ENCODE data around the gene SDHB.

Gene SDHB

DNA sequence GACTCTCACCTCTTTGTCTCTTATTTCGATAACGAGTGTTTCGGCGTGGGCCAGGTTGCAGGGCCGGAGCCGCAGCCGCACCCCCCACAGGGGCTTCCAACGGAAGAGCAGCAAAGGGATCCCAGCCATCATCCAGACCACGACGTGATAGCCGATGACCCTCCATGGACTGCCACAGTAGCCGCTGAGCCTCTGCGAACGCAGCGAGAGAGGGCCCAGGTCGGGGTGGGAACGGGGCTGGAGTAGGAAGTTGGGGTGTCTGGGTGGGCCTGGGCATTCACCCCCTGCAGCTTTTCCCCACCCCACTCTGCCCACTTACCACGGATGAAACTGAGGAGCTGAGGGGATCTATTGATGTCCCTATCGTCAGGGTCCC is 48.5 kb downstream of the SDHB start:
- H3K36me3 Mint-ChIP-seq (ENCODE audit: low read depth) = peaks cover 52% of the 10 kb centered on the region
- no peak overlapping the region for H3K27ac Mint-ChIP-seq
- peaks cover 9% of the 10 kb centered on the region for H3K4me1 Mint-ChIP-seq (ENCODE audit: low read depth)
- no peak for DNase-seq
- no peaks in the 10 kb centered on the region for H3K9me3 Mint-ChIP-seq
- no peaks in the 10 kb centered on the region for H3K27me3 Mint-ChIP-seq
- no peak overlapping the region for H3K4me3 Mint-ChIP-seq

DNA sequence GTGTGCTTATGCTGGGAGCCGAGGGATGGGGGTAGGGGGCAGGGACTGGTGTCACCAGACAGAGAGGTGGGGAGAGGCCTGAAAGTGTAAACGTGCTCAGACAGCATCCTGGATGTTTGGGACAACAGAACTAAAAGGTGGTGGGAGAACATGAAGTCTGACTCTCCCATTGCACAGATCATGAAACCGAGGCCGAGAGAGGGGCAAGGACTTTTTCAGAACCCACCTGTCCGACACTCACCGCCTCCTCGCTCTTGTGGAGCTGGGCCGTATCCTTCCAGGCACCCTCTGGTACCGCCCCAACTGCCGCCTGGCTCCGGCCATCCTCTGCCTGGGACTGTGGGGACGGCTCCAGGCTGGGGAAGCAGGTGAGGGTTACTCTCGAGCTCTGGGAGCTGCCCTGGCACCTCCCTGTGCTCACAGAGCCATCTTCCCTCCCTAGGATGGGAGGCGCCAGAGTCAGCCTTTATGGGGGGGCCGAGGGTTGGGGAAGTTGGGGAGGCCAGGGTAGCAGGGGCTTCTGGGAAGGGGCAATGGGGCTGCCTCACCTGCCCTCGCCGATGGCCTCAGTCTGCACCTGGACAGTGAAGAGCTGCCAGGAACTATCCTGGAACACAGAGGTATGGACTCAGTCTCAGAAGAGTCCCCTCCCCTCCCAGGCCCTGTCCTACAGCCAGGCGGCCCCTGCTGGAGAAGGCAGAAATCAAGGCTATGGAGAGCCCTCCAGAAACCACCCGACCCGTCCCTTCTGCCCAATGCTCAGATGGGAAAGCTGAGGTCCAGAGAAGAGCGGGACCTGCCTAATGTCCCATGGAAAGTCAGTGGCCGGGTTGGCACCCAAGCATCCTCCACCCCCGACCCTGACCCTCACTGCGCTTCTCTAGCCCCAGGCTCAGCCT is 49.1 kb downstream of the SDHB start:
- no peaks in the 10 kb centered on the region for H3K9me3 Mint-ChIP-seq
- no peak overlapping the region for H3K4me3 Mint-ChIP-seq
- H3K27ac Mint-ChIP-seq = no peak overlapping the region
- no peak for DNase-seq
- peaks cover 4% of the 10 kb centered on the region for H3K4me1 Mint-ChIP-seq (ENCODE audit: low read depth)
- H3K27me3 Mint-ChIP-seq = no peaks in the 10 kb centered on the region
- peaks cover 54% of the 10 kb centered on the region for H3K36me3 Mint-ChIP-seq (ENCODE audit: low read depth)

DNA sequence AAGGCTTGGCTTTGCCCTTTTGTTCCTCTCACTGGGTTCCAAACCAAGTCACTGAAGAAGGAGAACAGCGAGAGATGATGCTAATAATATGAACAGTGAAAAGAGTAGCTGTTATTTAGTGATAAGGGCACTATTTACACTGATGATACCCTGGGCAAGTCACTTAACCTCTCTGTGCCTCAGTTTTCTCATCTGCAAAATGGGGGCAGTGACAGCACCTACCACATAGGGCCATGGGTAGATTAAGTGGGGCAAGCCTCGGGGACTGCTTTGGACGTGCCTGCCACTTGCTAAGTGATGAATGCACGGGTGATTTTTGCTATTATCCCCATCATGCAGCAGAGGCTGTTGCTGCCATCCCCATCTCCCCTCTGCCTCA is 51.3 kb downstream of the SDHB start:
- peaks cover 72% of the 10 kb centered on the region for H3K36me3 Mint-ChIP-seq (ENCODE audit: low read depth)
- no peaks in the 10 kb centered on the region for H3K4me1 Mint-ChIP-seq (ENCODE audit: low read depth)
- H3K27me3 Mint-ChIP-seq = no peaks in the 10 kb centered on the region

DNA sequence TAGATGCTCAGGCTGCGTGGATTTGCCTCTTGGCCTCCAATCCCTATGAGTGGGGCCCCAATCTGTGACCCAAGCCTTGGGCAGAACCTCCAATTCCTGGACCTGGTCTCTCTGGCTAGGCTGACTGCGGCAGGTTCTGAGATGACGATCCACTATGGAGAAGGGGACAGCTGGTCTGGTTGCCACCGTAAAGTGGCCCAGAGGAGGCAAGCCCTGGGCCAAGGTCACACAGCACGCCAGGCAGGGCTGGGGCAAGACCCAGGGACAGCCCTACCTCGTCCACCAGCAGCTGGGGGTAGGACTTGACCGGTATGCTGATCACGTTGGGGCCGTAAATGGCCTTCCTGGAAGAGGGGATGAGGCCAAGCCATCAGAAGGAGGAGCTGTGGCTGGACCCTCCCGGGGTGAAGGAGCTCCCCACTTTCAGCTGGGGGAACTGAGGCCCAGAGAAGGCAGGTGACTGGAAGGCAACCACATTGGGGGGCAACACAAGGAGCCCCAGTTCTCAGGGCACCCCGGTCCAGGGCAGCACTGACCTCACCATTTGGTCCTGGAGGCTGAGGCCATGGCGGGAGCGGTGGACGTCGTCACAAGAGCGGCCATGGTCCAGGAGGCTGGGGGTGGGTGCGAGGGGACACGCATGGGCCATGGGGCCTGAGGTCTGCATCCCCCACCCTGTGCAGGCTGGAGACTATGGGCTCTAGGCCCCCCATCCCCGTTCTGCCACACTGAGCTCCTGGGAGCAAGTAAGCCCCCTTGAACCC is 51.9 kb downstream of the SDHB start:
- DNase-seq = no peak
- H3K36me3 Mint-ChIP-seq (ENCODE audit: low read depth) = peaks cover 77% of the 10 kb centered on the region
- no peak overlapping the region for H3K27ac Mint-ChIP-seq
- no peaks in the 10 kb centered on the region for H3K4me1 Mint-ChIP-seq (ENCODE audit: low read depth)
- H3K4me3 Mint-ChIP-seq = no peak overlapping the region
- no peaks in the 10 kb centered on the region for H3K9me3 Mint-ChIP-seq
- no peaks in the 10 kb centered on the region for H3K27me3 Mint-ChIP-seq

More for the DNA sequence above, 51.3 kb downstream of the SDHB start:
- no peak overlapping the region for H3K4me3 Mint-ChIP-seq
- no peak overlapping the region for H3K27ac Mint-ChIP-seq
- DNase-seq = no peak
- no peaks in the 10 kb centered on the region for H3K9me3 Mint-ChIP-seq

DNA sequence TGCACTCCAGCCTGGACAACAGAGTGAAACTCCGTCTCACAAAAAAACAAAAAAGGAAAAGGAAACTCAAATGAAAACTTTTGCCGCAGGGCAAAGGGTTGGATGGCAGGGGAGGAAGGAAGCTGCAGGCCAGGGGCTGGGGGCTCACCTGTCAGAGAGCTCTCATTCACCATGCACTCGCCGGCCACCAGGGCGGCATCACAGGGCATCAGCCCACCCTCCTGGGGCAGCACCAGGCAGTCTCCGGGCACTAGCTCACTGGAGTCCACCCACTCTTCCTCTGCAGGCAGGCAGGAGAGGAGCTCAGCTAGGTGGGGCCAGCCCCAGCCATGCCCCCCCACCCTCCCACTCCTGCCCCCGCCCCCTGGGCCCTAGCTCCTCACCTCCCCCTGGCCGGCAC is 54.0 kb downstream of the SDHB start:
- H3K9me3 Mint-ChIP-seq = no peaks in the 10 kb centered on the region
- no peaks in the 10 kb centered on the region for H3K27me3 Mint-ChIP-seq
- H3K36me3 Mint-ChIP-seq (ENCODE audit: low read depth) = peaks cover 77% of the 10 kb centered on the region
- H3K4me1 Mint-ChIP-seq (ENCODE audit: low read depth) = no peaks in the 10 kb centered on the region
- H3K27ac Mint-ChIP-seq = no peak overlapping the region
- DNase-seq = no peak
- no peak overlapping the region for H3K4me3 Mint-ChIP-seq

DNA sequence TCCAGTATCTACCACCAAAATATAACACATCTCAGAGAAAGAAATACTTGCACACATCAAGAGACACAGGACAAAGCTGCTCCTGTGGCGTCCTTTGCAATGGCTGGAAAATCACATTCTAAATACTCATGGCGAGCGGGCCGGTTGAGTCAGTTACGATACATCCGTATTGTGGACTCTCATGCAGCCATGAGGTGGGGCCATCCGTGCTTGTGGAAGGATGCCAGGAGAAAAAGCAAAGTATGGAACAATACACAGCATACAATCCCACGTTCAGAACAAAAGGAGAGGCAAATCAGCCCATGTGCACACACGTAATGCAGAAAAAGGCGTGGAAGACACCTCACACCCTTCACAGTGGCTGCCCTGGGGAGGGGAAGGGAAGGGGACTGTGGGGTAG is 55.2 kb downstream of the SDHB start:
- Mint-ChIP-seq H3K9me3 (no peaks in the 10 kb centered on the region), H3K27me3 (no peaks in the 10 kb centered on the region), H3K27ac (no peak overlapping the region), H3K4me1 (ENCODE audit: low read depth) (no peaks in the 10 kb centered on the region), H3K4me3 (no peak overlapping the region), H3K36me3 (ENCODE audit: low read depth) (peaks cover 68% of the 10 kb centered on the region)
- no peak for DNase-seq

DNA sequence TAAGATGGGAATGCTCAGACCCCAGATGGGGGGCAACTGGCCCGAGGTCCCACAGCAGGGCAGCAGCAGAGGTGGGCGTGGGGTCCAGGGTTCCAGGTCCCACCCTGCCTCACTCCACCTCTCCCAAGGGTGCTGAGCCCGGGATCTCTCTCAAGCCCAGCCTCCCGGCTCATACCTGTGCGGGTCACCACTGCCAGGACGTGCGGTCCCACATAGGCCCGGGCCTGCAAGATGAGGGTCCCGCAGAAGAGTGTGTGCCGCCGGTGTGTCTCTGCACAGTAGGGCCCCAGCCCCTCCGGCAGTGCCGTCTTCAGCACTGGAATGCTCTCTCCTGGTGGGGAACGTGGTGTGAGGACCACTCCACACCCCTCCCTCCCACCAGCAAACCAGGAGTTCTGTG is 57.0 kb downstream of the SDHB start:
- Mint-ChIP-seq H3K27me3 (no peaks in the 10 kb centered on the region), H3K9me3 (no peaks in the 10 kb centered on the region), H3K4me1 (ENCODE audit: low read depth) (no peaks in the 10 kb centered on the region), H3K4me3 (no peak overlapping the region), H3K27ac (no peak overlapping the region), H3K36me3 (ENCODE audit: low read depth) (peaks cover 54% of the 10 kb centered on the region)
- no peak for DNase-seq

DNA sequence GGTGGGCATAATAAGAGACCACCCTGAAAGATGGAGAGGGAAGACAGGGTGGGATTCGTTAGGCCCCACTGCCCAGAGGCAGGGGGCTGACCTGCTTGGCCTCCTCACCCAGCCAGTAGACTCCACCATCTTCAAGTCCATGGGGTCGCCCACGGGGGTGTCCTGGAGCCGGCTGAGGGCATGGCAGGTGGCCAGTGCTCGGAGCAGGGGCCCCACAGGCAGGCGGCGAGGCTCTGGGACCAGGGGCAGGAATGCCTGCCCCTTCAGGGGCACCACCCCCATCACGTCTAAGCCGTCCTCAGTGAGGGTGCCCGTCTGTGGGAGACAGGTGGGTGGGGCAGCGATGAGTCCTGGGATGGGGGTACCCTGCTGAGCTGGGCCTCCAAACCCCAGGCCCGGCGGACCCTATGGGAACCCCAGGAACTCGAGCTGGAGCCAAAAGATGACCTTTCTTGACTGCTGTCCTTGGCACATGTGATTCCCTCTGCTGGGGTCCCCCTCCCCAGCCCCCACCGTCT is 60.3 kb downstream of the SDHB start:
- no peaks in the 10 kb centered on the region for H3K27me3 Mint-ChIP-seq
- DNase-seq = no peak
- no peak overlapping the region for H3K4me3 Mint-ChIP-seq
- H3K9me3 Mint-ChIP-seq = no peaks in the 10 kb centered on the region
- H3K36me3 Mint-ChIP-seq (ENCODE audit: low read depth) = peaks cover 47% of the 10 kb centered on the region
- no peak overlapping the region for H3K27ac Mint-ChIP-seq
- H3K4me1 Mint-ChIP-seq (ENCODE audit: low read depth) = no peaks in the 10 kb centered on the region

DNA sequence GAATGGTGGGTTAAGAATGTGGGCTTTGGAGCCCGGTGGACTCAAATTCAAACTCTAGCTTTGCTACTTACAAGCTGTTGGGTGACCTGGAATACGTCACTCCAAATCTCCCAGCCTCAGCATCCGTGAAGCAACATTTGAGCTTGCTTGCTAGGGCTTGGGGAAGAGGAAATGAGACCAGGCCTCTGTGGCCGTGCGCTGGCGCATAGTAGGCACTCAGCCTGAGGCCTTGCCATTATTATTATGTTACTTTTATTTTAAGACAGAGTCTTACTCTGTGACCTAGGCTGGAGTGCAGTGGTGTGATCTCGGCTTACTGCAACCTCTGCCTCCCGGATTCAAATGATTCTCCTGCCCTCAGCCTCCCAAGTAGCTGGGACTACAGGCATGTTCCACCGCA is 61.2 kb downstream of the SDHB start:
- no peak overlapping the region for H3K27ac Mint-ChIP-seq
- H3K27me3 Mint-ChIP-seq = no peaks in the 10 kb centered on the region
- H3K36me3 Mint-ChIP-seq (ENCODE audit: low read depth) = peaks cover 46% of the 10 kb centered on the region
- H3K4me1 Mint-ChIP-seq (ENCODE audit: low read depth) = no peaks in the 10 kb centered on the region
- DNase-seq = no peak
- H3K9me3 Mint-ChIP-seq = no peaks in the 10 kb centered on the region
- no peak overlapping the region for H3K4me3 Mint-ChIP-seq

DNA sequence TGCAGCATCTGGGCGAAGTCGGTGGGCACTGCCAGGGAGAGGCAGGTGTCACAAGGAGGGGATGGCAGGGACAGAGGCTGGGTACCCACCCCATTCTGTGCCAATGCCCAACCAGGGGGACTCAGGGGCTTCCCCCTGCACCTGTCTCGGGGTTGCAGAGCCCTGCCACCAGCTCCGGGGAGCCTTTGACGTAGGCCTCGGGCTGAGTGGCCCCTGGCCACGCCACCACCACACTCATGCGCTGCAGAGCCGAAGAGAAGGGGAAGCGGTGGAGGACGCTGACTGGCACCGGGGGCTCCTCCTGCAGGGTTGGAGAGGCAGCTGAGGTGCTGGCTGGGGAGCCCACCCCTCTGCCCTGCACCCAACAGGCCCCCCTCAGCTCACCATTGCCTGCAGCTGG is 61.7 kb downstream of the SDHB start:
- no peak overlapping the region for H3K4me3 Mint-ChIP-seq
- H3K4me1 Mint-ChIP-seq (ENCODE audit: low read depth) = no peaks in the 10 kb centered on the region
- DNase-seq = no peak
- peaks cover 49% of the 10 kb centered on the region for H3K36me3 Mint-ChIP-seq (ENCODE audit: low read depth)
- H3K9me3 Mint-ChIP-seq = no peaks in the 10 kb centered on the region
- no peaks in the 10 kb centered on the region for H3K27me3 Mint-ChIP-seq
- no peak overlapping the region for H3K27ac Mint-ChIP-seq

DNA sequence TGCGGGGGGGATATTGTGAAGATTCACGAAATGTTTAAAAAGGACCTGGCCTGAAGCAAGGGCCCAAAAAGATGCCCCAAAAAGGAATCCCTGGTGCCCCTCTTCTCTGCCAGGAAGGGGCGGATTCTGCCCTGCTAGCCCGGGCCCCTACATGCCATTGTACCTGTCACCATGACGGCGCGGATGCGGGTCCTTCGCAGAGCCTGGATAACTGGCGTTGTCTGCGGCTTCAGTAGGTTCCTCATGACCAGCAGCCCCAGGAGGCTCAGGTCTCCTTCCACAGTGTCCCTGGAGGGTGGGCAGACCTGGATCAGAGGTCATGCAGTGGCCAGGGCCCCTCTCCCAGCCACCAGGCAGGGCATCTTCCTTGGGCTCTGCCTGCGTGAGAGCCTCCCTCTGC is 62.3 kb downstream of the SDHB start:
- Mint-ChIP-seq H3K4me3 (no peak overlapping the region), H3K27me3 (no peaks in the 10 kb centered on the region), H3K9me3 (no peaks in the 10 kb centered on the region), H3K27ac (no peak overlapping the region), H3K4me1 (ENCODE audit: low read depth) (no peaks in the 10 kb centered on the region), H3K36me3 (ENCODE audit: low read depth) (peaks cover 49% of the 10 kb centered on the region)
- DNase-seq = no peak

DNA sequence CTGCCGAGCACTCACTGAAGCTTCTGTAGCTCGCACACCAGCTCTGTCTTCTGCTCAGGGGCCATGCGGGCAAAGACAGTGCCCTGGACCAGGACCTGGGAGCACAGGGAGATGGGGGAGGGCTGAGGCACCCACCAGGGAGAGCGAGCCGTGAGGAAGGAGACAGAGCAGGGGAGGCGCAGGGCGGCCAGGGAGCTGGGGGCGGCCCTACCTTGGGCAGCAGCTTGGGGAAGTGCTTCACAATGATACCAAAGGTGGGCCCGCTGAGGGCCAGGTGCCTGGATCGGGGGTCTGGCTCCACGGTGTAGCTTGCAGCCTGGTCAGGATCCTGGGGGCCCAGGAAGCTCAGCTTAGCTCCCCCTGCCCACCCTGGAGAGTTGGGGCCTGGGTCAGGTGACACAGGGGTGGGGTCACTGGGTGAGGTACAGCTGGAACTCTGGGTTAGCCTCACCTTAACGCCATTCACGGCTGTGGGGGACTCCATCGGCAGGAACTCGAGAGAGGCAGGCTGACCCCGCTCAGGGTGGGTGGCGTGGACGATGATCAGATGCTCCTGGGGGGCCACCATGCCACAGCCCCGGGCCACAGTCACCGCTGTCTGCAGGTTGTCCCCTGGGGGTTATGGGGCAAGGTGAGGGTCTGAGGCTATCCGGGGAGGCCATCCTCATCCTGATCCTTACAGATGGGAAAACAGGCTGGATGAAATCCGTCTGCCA is 64.0 kb downstream of the SDHB start:
- Mint-ChIP-seq H3K27ac (no peak overlapping the region), H3K27me3 (no peaks in the 10 kb centered on the region), H3K4me3 (no peak overlapping the region), H3K4me1 (ENCODE audit: low read depth) (no peaks in the 10 kb centered on the region), H3K36me3 (ENCODE audit: low read depth) (peaks cover 41% of the 10 kb centered on the region), H3K9me3 (no peaks in the 10 kb centered on the region)
- DNase-seq = no peak

DNA sequence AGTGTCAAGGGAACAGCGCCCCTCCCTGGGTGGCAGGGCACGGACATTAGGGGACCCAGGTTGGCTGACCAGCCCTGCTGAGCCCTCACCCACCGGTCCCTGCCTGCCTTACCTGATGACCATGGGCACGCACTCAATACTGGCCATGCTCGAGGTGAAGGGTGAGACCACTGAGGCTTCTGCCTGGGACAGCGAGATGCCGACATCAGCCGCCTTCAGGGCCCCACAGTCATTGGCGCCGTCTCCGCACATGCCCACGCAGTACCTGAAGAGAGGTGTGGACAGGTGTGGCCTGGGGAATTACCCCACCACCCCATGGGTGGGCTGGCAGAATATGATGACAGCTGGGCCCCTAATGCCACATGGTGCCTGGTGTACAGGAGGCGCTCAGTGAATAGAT is 65.6 kb downstream of the SDHB start:
- Mint-ChIP-seq H3K4me1 (ENCODE audit: low read depth) (no peaks in the 10 kb centered on the region), H3K9me3 (no peaks in the 10 kb centered on the region)

DNA sequence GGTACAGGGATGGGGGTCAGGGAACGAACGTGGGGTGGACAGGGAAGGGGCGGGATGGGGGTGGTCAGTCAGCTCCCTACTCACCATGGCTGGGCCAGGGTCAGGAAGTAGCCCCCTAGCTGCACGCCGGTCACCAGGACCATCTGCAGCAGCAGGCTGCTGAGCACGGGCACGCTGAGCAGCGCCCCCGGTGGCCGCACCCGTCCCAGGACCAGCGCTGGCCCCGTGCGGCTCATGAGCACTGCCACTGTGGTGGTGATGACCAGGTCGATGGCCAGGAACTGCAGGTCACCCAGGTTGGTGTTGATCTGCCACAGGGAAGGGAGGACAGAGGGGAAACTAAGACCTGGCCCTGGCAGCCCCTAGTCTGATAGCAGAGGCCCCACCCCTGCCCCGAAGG is 66.9 kb downstream of the SDHB start:
- peaks cover 11% of the 10 kb centered on the region for H3K27me3 Mint-ChIP-seq
- no peak overlapping the region for H3K4me3 Mint-ChIP-seq
- no peak overlapping the region for H3K27ac Mint-ChIP-seq
- H3K36me3 Mint-ChIP-seq (ENCODE audit: low read depth) = peaks cover 38% of the 10 kb centered on the region
- no peaks in the 10 kb centered on the region for H3K9me3 Mint-ChIP-seq
- no peaks in the 10 kb centered on the region for H3K4me1 Mint-ChIP-seq (ENCODE audit: low read depth)
- no peak for DNase-seq

More for the DNA sequence above, 65.6 kb downstream of the SDHB start:
- no peak for DNase-seq
- peaks cover 3% of the 10 kb centered on the region for H3K27me3 Mint-ChIP-seq
- no peak overlapping the region for H3K27ac Mint-ChIP-seq
- peaks cover 38% of the 10 kb centered on the region for H3K36me3 Mint-ChIP-seq (ENCODE audit: low read depth)
- H3K4me3 Mint-ChIP-seq = no peak overlapping the region
